Raji (cell line): ENCODE results near the gene ABI3BP.

Experiments used
- POLR2A ChIP-seq: IDR thresholded peaks from 2 replicates; pipeline ENCODE4 v1.6.1; 2011; ENCODE audit warnings: low read depth, low read length, control low read depth; ENCODE audit not compliant: insufficient read depth

Gene ABI3BP

GRCh38 chr3:100893108-100893507 is 100.1 kb downstream of the ABI3BP start:
- no peak for TF ChIP-seq POLR2A

DNA sequence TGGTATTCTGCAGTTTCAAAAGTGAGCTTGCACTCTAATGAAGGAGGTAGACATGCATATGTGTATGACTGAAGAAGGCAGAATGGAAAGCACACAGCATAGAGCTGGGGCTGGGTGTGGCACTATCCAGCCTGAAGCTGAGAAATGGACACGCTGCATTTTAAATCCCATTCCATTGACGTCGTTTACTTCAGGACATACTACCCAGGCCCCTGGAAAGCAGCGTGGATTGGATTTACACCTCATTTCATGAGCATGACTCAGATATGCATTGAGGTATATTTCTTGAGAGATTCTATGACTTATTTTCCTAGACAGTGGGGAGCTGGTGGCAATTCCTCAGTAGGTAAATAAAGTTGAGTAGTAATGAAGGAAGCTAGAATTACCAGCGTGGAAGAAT is 101.4 kb downstream of the ABI3BP start:
- TF ChIP-seq POLR2A, result no peak

- no peak for TF ChIP-seq POLR2A
Observed at GRCh38 chr3:100891033-100891432, 102.2 kb downstream of the ABI3BP start.

DNA sequence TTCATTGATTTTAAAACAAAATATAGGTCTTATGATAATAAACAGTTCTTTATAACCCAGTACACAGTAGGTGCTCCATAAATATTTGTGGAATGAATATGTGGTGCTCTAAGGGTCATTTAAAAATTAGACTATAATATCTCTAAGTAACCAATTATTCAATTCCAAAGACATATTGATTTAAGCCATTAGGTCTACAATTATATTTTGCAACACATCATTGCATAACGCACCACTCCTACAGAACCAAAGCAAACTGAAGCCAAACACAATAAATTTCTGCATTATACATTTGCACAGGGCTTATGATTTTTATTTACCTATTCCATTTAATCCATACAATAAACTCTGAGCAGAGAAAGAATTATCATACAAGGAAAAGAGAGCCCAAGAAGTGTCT is 104.3 kb downstream of the ABI3BP start:
- no peak for TF ChIP-seq POLR2A

GRCh38 chr3:100882571-100882984 is 110.6 kb downstream of the ABI3BP start:
- TF ChIP-seq POLR2A, result no peak

DNA sequence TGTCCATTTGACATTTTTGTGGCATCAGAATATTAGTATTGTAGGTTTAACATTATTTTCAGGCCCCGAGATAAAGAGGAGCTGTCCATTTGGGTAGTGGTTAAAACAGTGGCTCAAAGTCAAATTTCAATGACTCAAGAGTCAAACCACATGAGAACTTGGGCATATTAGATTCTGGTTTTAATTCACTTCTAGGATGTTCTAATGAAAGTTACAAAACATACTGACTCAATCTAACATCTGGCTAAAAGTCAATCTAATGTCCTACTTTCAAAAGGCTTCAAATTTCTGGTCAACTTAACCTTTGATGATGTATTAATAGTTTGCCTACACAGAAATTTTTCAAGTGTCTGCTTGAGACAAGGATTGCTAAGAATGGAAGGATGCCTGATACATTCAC is 112.4 kb downstream of the ABI3BP start:
- no peak for TF ChIP-seq POLR2A

GRCh38 chr3:100880072-100880471 is 113.1 kb downstream of the ABI3BP start:
- no peak for TF ChIP-seq POLR2A

DNA sequence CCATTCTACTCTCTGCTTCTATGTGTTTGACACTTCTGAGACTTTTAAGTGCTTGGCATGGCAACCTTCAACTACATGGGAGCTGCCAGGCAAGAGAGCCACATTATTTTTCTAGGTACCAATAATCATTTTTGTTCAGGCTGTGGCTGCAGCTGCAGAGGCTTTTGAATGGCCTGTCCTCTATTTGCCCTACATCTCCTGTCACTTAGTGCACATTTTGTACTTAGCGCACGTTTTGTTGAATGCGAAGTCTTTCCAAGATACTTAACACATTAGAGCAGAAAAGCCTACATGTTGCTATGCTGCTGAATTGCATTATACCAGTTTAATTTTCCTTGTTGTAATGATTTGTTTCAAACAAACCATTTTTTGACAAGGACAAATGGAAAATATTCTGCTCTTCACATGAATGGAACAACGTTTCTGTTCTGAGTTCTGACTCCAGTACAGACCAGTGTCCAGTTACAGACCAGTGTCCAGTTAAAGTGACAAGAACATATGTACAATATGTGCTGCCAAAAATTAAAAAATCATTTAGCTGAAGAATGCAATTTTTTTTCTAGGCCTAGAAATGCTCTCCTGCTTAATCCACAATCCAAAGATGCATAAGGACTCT is 113.9 kb downstream of the ABI3BP start:
- no peak for TF ChIP-seq POLR2A

DNA sequence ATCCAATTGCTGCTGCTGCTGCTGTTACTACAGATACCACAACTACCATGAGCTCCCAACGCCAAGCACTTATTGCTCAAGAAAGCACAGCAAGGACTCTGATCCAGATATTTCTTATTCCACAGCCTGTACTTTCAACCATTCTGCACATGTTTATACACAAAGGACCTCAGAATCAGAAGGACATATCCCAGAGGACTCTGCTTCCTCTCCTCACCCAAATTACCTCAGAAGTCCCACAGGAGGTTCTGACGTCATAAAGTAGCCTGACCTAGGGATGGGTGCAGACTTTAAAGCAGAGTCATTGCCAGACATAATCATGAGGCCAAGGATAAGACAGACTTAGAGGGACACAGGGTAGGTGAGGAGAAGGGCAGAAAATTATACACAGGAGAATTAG is 115.9 kb downstream of the ABI3BP start:
- no peak for TF ChIP-seq POLR2A

DNA sequence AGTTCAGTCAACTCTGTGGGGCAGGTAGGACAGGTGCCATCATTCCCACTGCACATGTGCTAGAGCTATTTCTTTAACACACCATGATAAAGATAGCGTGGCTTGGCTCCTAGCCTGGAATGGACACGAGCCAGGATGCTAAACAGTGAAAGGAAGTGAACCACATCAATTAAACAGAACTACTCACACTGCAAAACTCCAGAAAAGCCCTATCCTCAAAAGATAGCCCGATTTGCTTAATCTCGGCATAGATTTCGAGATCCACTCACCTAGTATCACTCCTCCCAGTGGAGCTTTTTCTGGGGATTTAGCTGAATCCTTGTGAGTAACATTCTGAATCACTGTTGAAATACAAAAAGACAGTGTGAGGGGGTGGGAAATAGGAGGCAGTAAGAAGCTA is 118.0 kb downstream of the ABI3BP start:
- no peak for TF ChIP-seq POLR2A

DNA sequence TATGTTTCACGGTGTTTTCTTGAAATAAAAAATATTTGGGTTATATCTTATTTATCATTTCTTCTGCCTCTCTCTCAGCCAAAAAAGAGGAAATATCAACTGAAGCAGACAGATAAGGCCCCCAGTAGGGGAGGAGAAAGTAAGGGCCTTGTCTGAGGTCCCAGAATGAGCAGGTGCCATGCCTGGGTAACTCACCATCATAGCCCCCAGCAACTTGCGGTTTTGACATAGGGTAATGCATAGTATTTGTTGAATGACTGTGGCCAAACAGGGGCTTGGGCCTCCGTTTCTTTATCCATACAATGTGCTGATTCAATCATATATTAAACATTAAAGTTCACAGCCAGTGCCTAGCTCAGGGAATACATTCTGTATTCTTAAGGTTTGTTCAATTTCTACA is 119.6 kb downstream of the ABI3BP start:
- no peak for TF ChIP-seq POLR2A

GRCh38 chr3:100871306-100871705 is 121.9 kb downstream of the ABI3BP start:
- TF ChIP-seq POLR2A, result no peak

DNA sequence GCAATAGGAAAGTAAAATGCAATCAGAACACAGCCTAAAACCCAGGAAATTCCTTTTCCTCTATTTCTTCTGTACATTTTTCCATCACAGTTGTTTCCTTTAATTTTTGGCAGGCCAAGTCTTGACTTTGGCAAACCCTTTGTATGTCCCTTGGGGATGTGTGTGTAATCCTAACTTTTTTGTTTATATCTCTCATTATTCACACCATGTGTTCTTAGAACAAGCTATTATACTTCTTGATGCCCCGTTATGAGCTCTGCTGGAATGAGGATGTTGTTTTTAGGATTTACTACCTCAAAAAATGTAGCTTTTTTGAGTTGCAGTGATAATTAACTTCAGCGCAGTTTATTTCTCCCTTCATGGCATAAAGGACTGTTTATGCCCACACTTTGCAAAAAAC is 123.4 kb downstream of the ABI3BP start:
- no peak for TF ChIP-seq POLR2A

- no peak for TF ChIP-seq POLR2A
Observed at GRCh38 chr3:100868894-100869293, 124.3 kb downstream of the ABI3BP start.

DNA sequence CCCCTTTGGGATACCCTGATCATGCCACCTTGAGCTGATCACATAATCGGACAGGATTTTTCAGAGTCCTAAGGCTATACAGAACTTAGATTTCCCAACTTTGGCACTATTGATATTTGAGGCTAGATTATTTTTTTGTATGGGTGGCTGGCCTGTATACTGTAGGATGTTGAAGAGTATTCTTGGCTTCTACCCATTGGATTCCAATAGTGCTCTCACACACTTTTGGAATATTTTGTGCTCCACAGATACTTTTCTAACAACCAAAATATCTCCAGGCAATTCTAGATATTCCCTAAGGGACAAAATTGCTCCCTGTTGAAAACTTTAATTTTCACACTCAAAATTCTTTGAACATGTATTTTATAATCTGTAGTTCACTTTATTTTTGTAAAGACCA is 125.1 kb downstream of the ABI3BP start:
- no peak for TF ChIP-seq POLR2A

- TF ChIP-seq POLR2A, result no peak
Observed at GRCh38 chr3:100865442-100865841, 127.8 kb downstream of the ABI3BP start.

DNA sequence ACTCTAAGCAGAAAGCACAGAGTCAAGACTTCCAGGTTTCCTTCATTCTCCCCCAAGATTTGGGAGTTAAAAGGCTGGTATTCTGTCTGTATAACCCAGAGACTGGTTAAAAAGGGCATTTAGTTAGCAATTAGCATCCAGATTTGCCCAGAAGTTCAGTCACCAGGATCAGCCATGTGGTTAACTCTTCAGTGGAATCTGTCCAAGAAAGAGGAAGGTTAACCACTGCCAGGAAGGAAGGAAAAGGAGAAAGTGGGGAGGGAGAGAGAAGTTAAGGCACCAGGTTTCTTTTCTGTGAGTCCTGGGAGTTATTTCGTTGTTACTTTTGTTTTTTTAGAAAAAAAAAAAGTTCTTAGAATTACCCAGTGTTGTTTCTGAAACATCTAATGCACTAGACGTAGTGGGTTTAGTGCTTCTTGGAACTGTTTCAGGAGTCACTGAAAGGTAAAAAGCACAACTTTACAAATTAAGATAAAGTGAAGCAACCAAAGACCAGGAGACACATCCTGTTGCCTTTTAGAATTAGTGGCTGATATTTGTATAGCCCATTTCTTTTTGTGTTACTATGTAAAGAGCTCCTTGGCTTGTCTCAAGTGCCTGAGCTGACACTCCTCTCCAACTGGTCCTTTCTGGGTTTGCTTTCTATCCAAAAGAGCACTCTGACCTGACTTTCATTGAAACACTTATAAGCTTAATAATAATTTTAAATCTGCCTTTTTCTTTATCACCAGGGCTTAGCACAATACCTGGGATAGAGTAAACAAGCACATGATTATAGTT is 128.6 kb downstream of the ABI3BP start:
- no peak for TF ChIP-seq POLR2A
